ENCODE results near the gene ABHD6.

Gene ABHD6

GRCh38 chr3:58237238-58237940, at the start of gene ABHD6:
Gene ABHD6 (plus strand): TSS chr3:58237792. CDS start chr3:58256587, 18,795 bp downstream.
- Histone ChIP-seq H3K4me2 (ENCODE audit: low read depth, low read length) (peak within 1 kb of the TSS; percentile 98), H3K36me3 (replicated peaks; ENCODE audit: insufficient read depth, low read length) (no peaks in the 10 kb centered on the region), H4K20me1 (ENCODE audit: insufficient read depth, low read length) (no peaks in the 10 kb centered on the region), H3K79me2 (ENCODE audit: low read length) (no peaks in the 10 kb centered on the region), H3F3A (ENCODE audit: insufficient read depth, low read length) (peaks cover 3% of the 10 kb centered on the region; the same call in 1 of the 2 replicates), H3K9ac (ENCODE audit: low read length) (peak within 1 kb of the TSS; percentile 55; the same call in 1 of the 2 replicates), H3K4me3 (ENCODE audit: low read length) (peak within 1 kb of the TSS; percentile 90), H2AFZ (ENCODE audit: low read length) (peak within 1 kb of the TSS; percentile 97), H3K27ac (ENCODE audit: low read length) (peak within 1 kb of the TSS; percentile 43; the same call in 1 of the 2 replicates), H3K9me3 (replicated peaks; ENCODE audit: insufficient read depth, low read length) (no peaks in the 10 kb centered on the region), H3K27me3 (replicated peaks; ENCODE audit: insufficient read depth, low read length) (no peaks in the 10 kb centered on the region), H3K9me2 (replicated peaks; ENCODE audit: insufficient read depth, low read length) (no peaks in the 10 kb centered on the region), H3K4me1 (ENCODE audit: low read length) (peaks cover 12% of the 10 kb centered on the region)
- TF ChIP-seq EZH2 (optimal IDR thresholded peaks at IDR 0.05; ENCODE audit: low read depth, low read length), result no peak
- TF ChIP-seq CTCF (IDR thresholded peaks at IDR 0.05; ENCODE audit: low read length), result peak; percentile 26
- peak; percentile 70 for DNase-seq

- Histone ChIP-seq H3K4me3 (ENCODE audit: low read length) (no peak overlapping the region), H3K9ac (ENCODE audit: low read length) (no peak overlapping the region), H3K79me2 (ENCODE audit: low read length) (no peaks in the 10 kb centered on the region), H3K9me3 (replicated peaks; ENCODE audit: insufficient read depth, low read length) (no peaks in the 10 kb centered on the region), H3K27me3 (replicated peaks; ENCODE audit: insufficient read depth, low read length) (no peaks in the 10 kb centered on the region), H3F3A (ENCODE audit: insufficient read depth, low read length) (no peaks in the 10 kb centered on the region), H4K20me1 (ENCODE audit: insufficient read depth, low read length) (no peaks in the 10 kb centered on the region), H3K4me1 (ENCODE audit: low read length) (no peaks in the 10 kb centered on the region), H3K36me3 (replicated peaks; ENCODE audit: insufficient read depth, low read length) (no peaks in the 10 kb centered on the region), H3K4me2 (ENCODE audit: low read depth, low read length) (no peak overlapping the region), H2AFZ (ENCODE audit: low read length) (no peak overlapping the region), H3K9me2 (replicated peaks; ENCODE audit: insufficient read depth, low read length) (no peaks in the 10 kb centered on the region), H3K27ac (ENCODE audit: low read length) (no peak overlapping the region)
- no peak for DNase-seq
- TF ChIP-seq CTCF (IDR thresholded peaks at IDR 0.05; ENCODE audit: low read length), result no peak
Measured at GRCh38 chr3:58188173-58188564, 49.4 kb upstream of the ABHD6 start.

- no peaks in the 10 kb centered on the region for H3K27me3 ChIP-seq (replicated peaks; ENCODE audit: insufficient read depth, low read length)
- no peaks in the 10 kb centered on the region for H4K20me1 ChIP-seq (ENCODE audit: insufficient read depth, low read length)
- H2AFZ ChIP-seq (ENCODE audit: low read length), result no peak overlapping the region
- H3K4me3 ChIP-seq (ENCODE audit: low read length), result no peak overlapping the region
- no peaks in the 10 kb centered on the region for H3K9me2 ChIP-seq (replicated peaks; ENCODE audit: insufficient read depth, low read length)
- no peaks in the 10 kb centered on the region for H3K36me3 ChIP-seq (replicated peaks; ENCODE audit: insufficient read depth, low read length)
- no peaks in the 10 kb centered on the region for H3K9me3 ChIP-seq (replicated peaks; ENCODE audit: insufficient read depth, low read length)
- H3K4me1 ChIP-seq (ENCODE audit: low read length), result no peaks in the 10 kb centered on the region
- H3K27ac ChIP-seq (ENCODE audit: low read length), result no peak overlapping the region
- DNase-seq, result no peak
- H3F3A ChIP-seq (ENCODE audit: insufficient read depth, low read length), result no peaks in the 10 kb centered on the region
- no peak overlapping the region for H3K4me2 ChIP-seq (ENCODE audit: low read depth, low read length)
- H3K79me2 ChIP-seq (ENCODE audit: low read length), result no peaks in the 10 kb centered on the region
- no peak overlapping the region for H3K9ac ChIP-seq (ENCODE audit: low read length)
- TF ChIP-seq CTCF (IDR thresholded peaks at IDR 0.05; ENCODE audit: low read length) (no peak), EZH2phosphoT487 (IDR thresholded peaks at IDR 0.05; ENCODE audit: low read length) (no peak), EZH2 (optimal IDR thresholded peaks at IDR 0.05; ENCODE audit: low read depth, low read length) (no peak)
Measured at GRCh38 chr3:58188921-58189451, 48.6 kb upstream of the ABHD6 start.

All from MM.1S (cell line).